Fibroblast of skin of back (primary cell): ENCODE results near the gene AAK1.
A peak's percentile ranks its signal among the peaks of the same experiment; 100 is the strongest.

Source experiments
- DNase-seq: peaks from one replicate; pipeline ENCODE4 v3.0.0-alpha.2; 2013

Gene AAK1

GRCh38 chr2:69483696-69484095, 159.8 kb downstream of the AAK1 start:
- DNase-seq: no peak

GRCh38 chr2:69483024-69483423, 160.5 kb downstream of the AAK1 start:
- DNase-seq: no peak

GRCh38 chr2:69482471-69482870, 161.1 kb downstream of the AAK1 start:
- no peak for DNase-seq

- no peak for DNase-seq
Observed at GRCh38 chr2:69481421-69481820, 162.1 kb downstream of the AAK1 start.

GRCh38 chr2:69477627-69478026, 165.9 kb downstream of the AAK1 start:
- no peak for DNase-seq

GRCh38 chr2:69474688-69475087, 168.9 kb downstream of the AAK1 start:
- DNase-seq: no peak

GRCh38 chr2:69471793-69472192, 171.7 kb downstream of the AAK1 start:
- no peak for DNase-seq

- DNase-seq: no peak
Observed at GRCh38 chr2:69470911-69471310, 172.6 kb downstream of the AAK1 start.

GRCh38 chr2:69469784-69470183, 173.8 kb downstream of the AAK1 start:
- no peak for DNase-seq

- no peak for DNase-seq
Observed at GRCh38 chr2:69469375-69469774, 174.2 kb downstream of the AAK1 start.

- DNase-seq: no peak
Observed at GRCh38 chr2:69466728-69467127, 176.8 kb downstream of the AAK1 start.

- no peak for DNase-seq
Observed at GRCh38 chr2:69465513-69466456, 177.8 kb downstream of the AAK1 start.

GRCh38 chr2:69464575-69464974, 179.0 kb downstream of the AAK1 start:
- DNase-seq: peak; percentile 9

GRCh38 chr2:69462780-69463179, 180.8 kb downstream of the AAK1 start:
- no peak for DNase-seq

- DNase-seq: no peak
Observed at GRCh38 chr2:69461404-69461803, 182.1 kb downstream of the AAK1 start.

GRCh38 chr2:69459936-69460335, 183.6 kb downstream of the AAK1 start:
- DNase-seq: no peak

GRCh38 chr2:69456950-69457445, 186.5 kb downstream of the AAK1 start:
- DNase-seq: no peak

- peak; percentile 26 for DNase-seq
Observed at GRCh38 chr2:69456154-69456553, 187.4 kb downstream of the AAK1 start.

GRCh38 chr2:69454976-69455375, 188.6 kb downstream of the AAK1 start:
- no peak for DNase-seq

GRCh38 chr2:69453475-69454129, 189.9 kb downstream of the AAK1 start:
- no peak for DNase-seq

- no peak for DNase-seq
Observed at GRCh38 chr2:69452687-69453086, 190.9 kb downstream of the AAK1 start.

- DNase-seq: no peak
Observed at GRCh38 chr2:69450735-69451416, 192.7 kb downstream of the AAK1 start.

GRCh38 chr2:69449906-69450305, 193.6 kb downstream of the AAK1 start:
- DNase-seq: no peak
